ENCODE results near the gene NEDD4. TPM values are rescaled to one million over a fixed set of nuclear protein-coding genes. Genes with fewer than 3 reads are reported as not detected.

The NEDD4 gene
- total and polyA plus RNA-seq, 4 donors = 3.5 to 22.0 (median 7.7) TPM

- peaks cover 0 to under 1% (median 0%) of the 10 kb centered on the region in 4 donors for H3K36me3 ChIP-seq (ENCODE audit: control insufficient read depth in 4 of 4, insufficient read depth in 4 of 4, low read length in 4 of 4)
- no peaks in the 10 kb centered on the region for H3K27me3 ChIP-seq (ENCODE audit: control insufficient read depth in 3 of 3, insufficient read depth in 3 of 3, low read length in 2 of 3)
- no peak overlapping the region for H3K27ac ChIP-seq (ENCODE audit: low read depth in 1 of 2, low read length in 1 of 2)
- H3K9ac ChIP-seq (ENCODE audit: insufficient read depth in 1 of 2, low read length in 2 of 2) = no peak overlapping the region
- DNase-seq (no peak), ATAC-seq (ENCODE audit: insufficient read depth, low FRiP score) (no peak)
- H3K4me3 ChIP-seq = no peak overlapping the region
- no peaks in the 10 kb centered on the region for H3K9me3 ChIP-seq (ENCODE audit: control insufficient read depth in 4 of 4, insufficient read depth in 3 of 4, low read length in 3 of 4)
- H3K4me1 ChIP-seq (ENCODE audit: control insufficient read depth in 5 of 5, insufficient read depth in 5 of 5, low read length in 5 of 5) = peaks cover 0 to 4% (median 0%) of the 10 kb centered on the region in 5 donors
- no peak for TF ChIP-seq CTCF (IDR thresholded peaks at IDR 0.05; ENCODE audit: control extremely low read depth, extremely low read depth)
- WGBS, 2 donors = 93 to 95% methylated on average over 1 of the region's 1 CpG
These were observed 23.1 kb downstream of the NEDD4 start for GRCh38 chr15:55970286-55970685.

GRCh38 chr15:55969582-55969981 is 23.8 kb downstream of the NEDD4 start:
- ATAC-seq (ENCODE audit: insufficient read depth, low FRiP score) (no peak), DNase-seq (no peak)
- Histone ChIP-seq H3K4me1 (ENCODE audit: control insufficient read depth in 5 of 5, insufficient read depth in 5 of 5, low read length in 5 of 5) (peaks cover 0 to 4% (median 0%) of the 10 kb centered on the region in 5 donors), H3K36me3 (ENCODE audit: control insufficient read depth in 4 of 4, insufficient read depth in 4 of 4, low read length in 4 of 4) (peaks cover 0 to 5% (median 0%) of the 10 kb centered on the region in 4 donors), H3K27ac (ENCODE audit: low read depth in 1 of 2, low read length in 1 of 2) (no peak overlapping the region), H3K27me3 (ENCODE audit: control insufficient read depth in 3 of 3, insufficient read depth in 3 of 3, low read length in 2 of 3) (no peaks in the 10 kb centered on the region), H3K4me3 (no peak overlapping the region), H3K9me3 (ENCODE audit: control insufficient read depth in 4 of 4, insufficient read depth in 3 of 4, low read length in 3 of 4) (no peaks in the 10 kb centered on the region), H3K9ac (ENCODE audit: insufficient read depth in 1 of 2, low read length in 2 of 2) (no peak overlapping the region)
- WGBS, 2 donors = 66 to 93% methylated on average over 3 of the region's 3 CpGs
- TF ChIP-seq CTCF (IDR thresholded peaks at IDR 0.05; ENCODE audit: control extremely low read depth, extremely low read depth) = no peak

- no peak for DNase-seq
- Histone ChIP-seq H3K27me3 (ENCODE audit: control insufficient read depth in 3 of 3, insufficient read depth in 3 of 3, low read length in 2 of 3) (no peaks in the 10 kb centered on the region), H3K9ac (ENCODE audit: insufficient read depth in 1 of 2, low read length in 2 of 2) (no peak overlapping the region), H3K36me3 (ENCODE audit: control insufficient read depth in 4 of 4, insufficient read depth in 4 of 4, low read length in 4 of 4) (peaks cover 0 to 6% (median 0%) of the 10 kb centered on the region in 4 donors), H3K4me1 (ENCODE audit: control insufficient read depth in 5 of 5, insufficient read depth in 5 of 5, low read length in 5 of 5) (peaks cover 0 to 4% (median 0%) of the 10 kb centered on the region in 5 donors), H3K27ac (ENCODE audit: low read depth in 1 of 2, low read length in 1 of 2) (no peak overlapping the region), H3K4me3 (no peak overlapping the region), H3K9me3 (ENCODE audit: control insufficient read depth in 4 of 4, insufficient read depth in 3 of 4, low read length in 3 of 4) (no peaks in the 10 kb centered on the region)
- no peak for ATAC-seq (ENCODE audit: insufficient read depth, low FRiP score)
- WGBS, 2 donors = 96 to 98% methylated on average over 4 of the region's 4 CpGs
- TF ChIP-seq CTCF (IDR thresholded peaks at IDR 0.05; ENCODE audit: control extremely low read depth, extremely low read depth) = no peak
These were observed 24.5 kb downstream of the NEDD4 start for GRCh38 chr15:55968923-55969322.

- peaks cover 0 to 5% (median 0%) of the 10 kb centered on the region in 5 donors for H3K4me1 ChIP-seq (ENCODE audit: control insufficient read depth in 5 of 5, insufficient read depth in 5 of 5, low read length in 5 of 5)
- H3K27me3 ChIP-seq (ENCODE audit: control insufficient read depth in 3 of 3, insufficient read depth in 3 of 3, low read length in 2 of 3) = no peaks in the 10 kb centered on the region
- H3K9me3 ChIP-seq (ENCODE audit: control insufficient read depth in 4 of 4, insufficient read depth in 3 of 4, low read length in 3 of 4) = no peaks in the 10 kb centered on the region
- ATAC-seq (ENCODE audit: insufficient read depth, low FRiP score) (no peak), DNase-seq (no peak)
- no peak for TF ChIP-seq CTCF (IDR thresholded peaks at IDR 0.05; ENCODE audit: control extremely low read depth, extremely low read depth)
- H3K9ac ChIP-seq (ENCODE audit: insufficient read depth in 1 of 2, low read length in 2 of 2) = no peak overlapping the region
- WGBS, 2 donors = 89 to 92% methylated on average over 3 of the region's 3 CpGs
- H3K4me3 ChIP-seq = no peak overlapping the region
- H3K27ac ChIP-seq (ENCODE audit: low read depth in 1 of 2, low read length in 1 of 2) = no peak overlapping the region
- H3K36me3 ChIP-seq (ENCODE audit: control insufficient read depth in 4 of 4, insufficient read depth in 4 of 4, low read length in 4 of 4) = peaks cover 0 to 6% (median 0%) of the 10 kb centered on the region in 4 donors
These were observed 28.3 kb downstream of the NEDD4 start for GRCh38 chr15:55965091-55965490.
